Measurements from ENCODE around the gene CEP112. TPM values are rescaled to one million over a fixed set of nuclear protein-coding genes. Genes with fewer than 3 reads are reported as not detected.

Gene CEP112
- total and polyA plus RNA-seq, 9 of the 15 experiments (the other 6 are each of a cell fraction or from before 2014, with no cell fraction given) = 0.84 TPM; not detected in 8

DNA sequence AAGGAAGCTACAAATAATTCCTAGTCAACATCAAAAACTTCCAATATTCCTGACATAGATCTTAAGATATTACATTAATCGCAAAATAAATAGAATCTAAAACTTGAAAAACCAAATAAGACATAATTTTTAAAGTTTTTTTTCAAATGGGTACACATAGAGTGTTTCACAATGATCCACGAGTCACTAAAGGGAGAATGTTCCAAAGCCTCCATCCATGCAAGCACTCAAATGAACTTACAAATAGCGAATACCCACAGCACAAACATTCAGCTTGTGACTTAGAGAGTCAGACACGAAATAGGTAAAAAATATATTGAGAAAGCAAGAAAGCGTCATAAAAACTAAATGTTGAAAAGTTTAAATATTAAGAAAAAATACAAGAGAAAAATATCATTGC is 65.7 kb downstream of the CEP112 start:
- in situ Hi-C loops (cut with MboI) = no loop called here
- no peaks in the 10 kb centered on the region for H3K79me2 ChIP-seq (ENCODE audit: control insufficient read depth, insufficient read depth, low read length)
- intact Hi-C loops (cut with micrococcal nuclease) = no loop called here
- no peaks in the 10 kb centered on the region for H4K20me1 ChIP-seq (replicated peaks; ENCODE audit: control insufficient read depth, insufficient read depth, low read length)
- TF ChIP-seq, protein P1, sequence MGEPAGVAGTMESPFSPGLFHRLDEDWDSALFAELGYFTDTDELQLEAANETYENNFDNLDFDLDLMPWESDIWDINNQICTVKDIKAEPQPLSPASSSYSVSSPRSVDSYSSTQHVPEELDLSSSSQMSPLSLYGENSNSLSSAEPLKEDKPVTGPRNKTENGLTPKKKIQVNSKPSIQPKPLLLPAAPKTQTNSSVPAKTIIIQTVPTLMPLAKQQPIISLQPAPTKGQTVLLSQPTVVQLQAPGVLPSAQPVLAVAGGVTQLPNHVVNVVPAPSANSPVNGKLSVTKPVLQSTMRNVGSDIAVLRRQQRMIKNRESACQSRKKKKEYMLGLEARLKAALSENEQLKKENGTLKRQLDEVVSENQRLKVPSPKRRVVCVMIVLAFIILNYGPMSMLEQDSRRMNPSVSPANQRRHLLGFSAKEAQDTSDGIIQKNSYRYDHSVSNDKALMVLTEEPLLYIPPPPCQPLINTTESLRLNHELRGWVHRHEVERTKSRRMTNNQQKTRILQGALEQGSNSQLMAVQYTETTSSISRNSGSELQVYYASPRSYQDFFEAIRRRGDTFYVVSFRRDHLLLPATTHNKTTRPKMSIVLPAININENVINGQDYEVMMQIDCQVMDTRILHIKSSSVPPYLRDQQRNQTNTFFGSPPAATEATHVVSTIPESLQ (CRISPR knock-in tag; IDR thresholded peaks at IDR 0.05) = no peak
- no peak for TF ChIP-seq L3MBTL2 (IDR thresholded peaks at IDR 0.05)
- TF ChIP-seq BMI1 (IDR thresholded peaks at IDR 0.05; ENCODE audit: low read length) = no peak
- TF ChIP-seq ZNF324 (CRISPR knock-in tag; IDR thresholded peaks at IDR 0.05) = no peak
- no peak for TF ChIP-seq CC2D1A (IDR thresholded peaks at IDR 0.05)
- TF ChIP-seq NRF1 (conservative IDR thresholded peaks at IDR 0.05 in 1 of 2, IDR thresholded peaks at IDR 0.05 in 1 of 2) = no peak
- TF ChIP-seq FOS (IDR thresholded peaks at IDR 0.05; ENCODE audit: extremely low read depth, insufficient read length) = no peak
- no peak overlapping the region for H3K4me3 ChIP-seq
- H3K9me1 ChIP-seq (ENCODE audit: control insufficient read depth, insufficient read depth, low read length) = no peaks in the 10 kb centered on the region
- ChIA-PET POLR2A (no interaction called here), CTCF (ENCODE audit: low intra/inter-chr PET ratio) (interaction anchor here (0.7 kb wide), 1 partner anchor 312 kb away, joined by 3 read pairs; no protein-coding TSS in a partner anchor)
- H3K4me1 ChIP-seq (replicated peaks in 1 of 2; ENCODE audit: control insufficient read depth in 2 of 2, insufficient read depth in 2 of 2, low read length in 2 of 2) = no peaks in the 10 kb centered on the region
- 0% methylated on average over 5 of the region's 5 CpGs for WGBS (ENCODE audit: insufficient coverage, low coverage, missing lambda C conversion rate)
- no peak overlapping the region for H3K9ac ChIP-seq (ENCODE audit: insufficient read depth in 1 of 2, low read depth in 2 of 2, low read length in 2 of 2)
- H2AFZ ChIP-seq (ENCODE audit: low read depth, low read length) = no peak overlapping the region
- no peaks in the 10 kb centered on the region for H3K9me3 ChIP-seq (replicated peaks; ENCODE audit: control insufficient read depth, insufficient read depth, low read depth, low read length)
- no peak for DNase-seq (ENCODE audit: extremely low read depth in 1 of 4, low spot score in 3 of 4)
- no peaks in the 10 kb centered on the region for H3K36me3 ChIP-seq (ENCODE audit: control insufficient read depth, insufficient read depth, low read length)
- no peak overlapping the region for H3K4me2 ChIP-seq (ENCODE audit: insufficient read depth, low read length)
- H3K27me3 ChIP-seq (ENCODE audit: control insufficient read depth in 2 of 2, insufficient read depth in 2 of 2, low read length in 2 of 2) = peaks cover 0 to 2% of the 10 kb centered on the region in 2 experiments; a peak in 1 of 5 replicates
- ATAC-seq = no peak
- no peak overlapping the region for H3K27ac ChIP-seq (ENCODE audit: extremely low read depth, low read depth, low read length)
- FAIRE-seq = no peak
- no TSS peak for BruUV-seq (replicated peaks)
